Trophoblast cell (in vitro differentiated cells and primary cell): ENCODE measurements around the gene SAMD9.
A peak's percentile ranks its signal among the peaks of the same experiment; 100 is the strongest.
"Not testable (repeated sequence)": the region's sequence is repeated elsewhere in the genome, so short reads cannot be mapped to it uniquely, and the experiment has no call there.

Experiments used
- DNase-seq, 2 donors: peaks; one replicate each; pipeline ENCODE4 v3.0.0-alpha.2; 2016
- H2AFZ ChIP-seq: 2 replicates; pipeline ENCODE4 v1.6.1; 2013; ENCODE audit warnings: low read length, moderate library complexity, mild to moderate bottlenecking; ENCODE audit not compliant: insufficient read depth, poor library complexity
- H2AK5ac ChIP-seq: 2 replicates; pipeline ENCODE4 v1.6.1; 2013; ENCODE audit warnings: mild to moderate bottlenecking, low read length
- H2BK120ac ChIP-seq: 2 replicates; pipeline ENCODE4 v1.6.1; 2013; ENCODE audit warnings: low read length, mild to moderate bottlenecking, moderate library complexity; ENCODE audit not compliant: insufficient read depth, poor library complexity
- H2BK12ac ChIP-seq: 2 replicates; pipeline ENCODE4 v1.6.1; 2013; ENCODE audit warnings: mild to moderate bottlenecking, low read length, moderate library complexity
- H2BK5ac ChIP-seq: 2 replicates; pipeline ENCODE4 v1.6.1; 2013; ENCODE audit warnings: low read length, low read depth, moderate library complexity, mild to moderate bottlenecking; ENCODE audit not compliant: poor library complexity
- H3K14ac ChIP-seq: 2 replicates; pipeline ENCODE4 v1.6.1; 2013; ENCODE audit warnings: mild to moderate bottlenecking, low read length
- H3K18ac ChIP-seq: 2 replicates; pipeline ENCODE4 v1.6.1; 2013; ENCODE audit warnings: mild to moderate bottlenecking, low read length
- H3K23ac ChIP-seq: 2 replicates; pipeline ENCODE4 v1.6.1; 2013; ENCODE audit warnings: low read length
- H3K27ac ChIP-seq: 2 replicates; pipeline ENCODE4 v1.5.1; 2013; ENCODE audit warnings: low read depth, mild to moderate bottlenecking, inconsistent platforms, low read length, moderate library complexity
- H3K27me3 ChIP-seq: 2 replicates; pipeline ENCODE4 v1.6.1; 2013; ENCODE audit warnings: inconsistent platforms, mild to moderate bottlenecking, low read length, moderate library complexity; ENCODE audit not compliant: insufficient read depth
- H3K36me3 ChIP-seq, 2 experiments: 1 replicate in 1 of 2; 2 replicates in 1 of 2; pipeline ENCODE4 v1.6.1; 2013; ENCODE audit warnings: low read length in 2 of 2, mild to moderate bottlenecking in 2 of 2, moderate library complexity in 1 of 2; ENCODE audit not compliant: insufficient read depth in 2 of 2, control insufficient read depth in 1 of 2
- H3K4ac ChIP-seq: 2 replicates; pipeline ENCODE4 v1.6.1; 2013; ENCODE audit warnings: low read depth, mild to moderate bottlenecking, low read length, moderate library complexity
- H3K4me1 ChIP-seq, 2 experiments: 1 replicate in 1 of 2; 2 replicates in 1 of 2; pipeline ENCODE4 v1.6.1; 2013; ENCODE audit warnings: low read length in 2 of 2, mild to moderate bottlenecking in 2 of 2, moderate library complexity in 1 of 2; ENCODE audit not compliant: insufficient read depth in 2 of 2, control insufficient read depth in 1 of 2
- H3K4me2 ChIP-seq: 2 replicates; pipeline ENCODE4 v1.6.1; 2013; ENCODE audit warnings: inconsistent platforms, mild to moderate bottlenecking, low read length, moderate library complexity
- H3K4me3 ChIP-seq: 2 replicates; pipeline ENCODE4 v1.5.1; 2013; ENCODE audit warnings: mild to moderate bottlenecking, low read depth, low read length, inconsistent platforms
- H3K79me1 ChIP-seq: one replicate; pipeline ENCODE4 v1.6.1; 2013; ENCODE audit warnings: low read length
- H3K79me2 ChIP-seq: 2 replicates; pipeline ENCODE4 v1.6.1; 2013; ENCODE audit warnings: low read length, mild to moderate bottlenecking; ENCODE audit not compliant: control insufficient read depth, insufficient read depth, poor library complexity
- H3K9ac ChIP-seq: 2 replicates; pipeline ENCODE4 v1.6.1; 2013; ENCODE audit warnings: mild to moderate bottlenecking, low read length
- H3K9me3 ChIP-seq: 2 replicates; pipeline ENCODE4 v1.6.1; 2013; ENCODE audit warnings: low read depth, mild to moderate bottlenecking, control low read depth, inconsistent platforms, low read length; ENCODE audit not compliant: insufficient read depth
- H4K12ac ChIP-seq: 2 replicates; pipeline ENCODE4 v1.6.1; 2013; ENCODE audit warnings: low read depth, mild to moderate bottlenecking, low read length, moderate library complexity
- H4K8ac ChIP-seq: 2 replicates; pipeline ENCODE4 v1.6.1; 2013; ENCODE audit warnings: low read depth, mild to moderate bottlenecking, low read length, moderate library complexity
- H4K91ac ChIP-seq: one replicate; pipeline ENCODE4 v1.6.1; 2013; ENCODE audit warnings: low read depth, mild to moderate bottlenecking, low read length, moderate library complexity
- WGBS: extraction: QIAGEN DNeasy Blood & Tissue Kit; methylation state at CpG from one replicate; pipeline ENCODE4 v1.1.7; 2013; ENCODE audit warnings: missing lambda C conversion rate; ENCODE audit not compliant: insufficient read length, insufficient coverage; ENCODE audit errors: extremely low coverage; 5-methylcytosine and 5-hydroxymethylcytosine counted together

Gene SAMD9

DNA sequence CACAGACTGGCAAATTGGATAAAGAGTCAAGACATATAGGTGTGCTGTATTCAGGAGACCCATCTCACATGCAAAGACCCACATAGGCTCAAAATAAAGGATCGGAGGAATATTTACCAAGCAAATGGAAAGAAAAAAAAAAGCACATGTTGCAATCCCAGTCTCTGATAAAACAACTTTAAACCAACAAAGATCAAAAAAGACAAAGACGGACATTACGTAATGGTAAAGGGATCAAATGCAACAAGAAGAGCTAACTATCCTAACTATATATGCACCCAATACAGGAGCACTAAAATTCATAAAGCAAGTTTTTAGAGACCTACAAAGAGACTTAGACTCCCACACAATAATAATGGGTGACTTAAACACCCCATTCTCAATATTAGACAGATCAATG is 5.8 kb upstream of the SAMD9 start:
- not testable (repeated sequence) for H4K91ac ChIP-seq, H2AFZ ChIP-seq, H4K8ac ChIP-seq, H3K9ac ChIP-seq, H2AK5ac ChIP-seq, H2BK12ac ChIP-seq, H3K27me3 ChIP-seq, H3K23ac ChIP-seq, H3K27ac ChIP-seq, H3K4me1 ChIP-seq, H3K79me1 ChIP-seq, H4K12ac ChIP-seq, DNase-seq, H3K14ac ChIP-seq, H3K79me2 ChIP-seq, H3K4me3 ChIP-seq, H3K9me3 ChIP-seq, H3K18ac ChIP-seq, H3K4me2 ChIP-seq, H2BK5ac ChIP-seq, H2BK120ac ChIP-seq, H3K36me3 ChIP-seq, H3K4ac ChIP-seq
- WGBS = no CpG with 5 or more reads among the region's 3 CpGs

DNA sequence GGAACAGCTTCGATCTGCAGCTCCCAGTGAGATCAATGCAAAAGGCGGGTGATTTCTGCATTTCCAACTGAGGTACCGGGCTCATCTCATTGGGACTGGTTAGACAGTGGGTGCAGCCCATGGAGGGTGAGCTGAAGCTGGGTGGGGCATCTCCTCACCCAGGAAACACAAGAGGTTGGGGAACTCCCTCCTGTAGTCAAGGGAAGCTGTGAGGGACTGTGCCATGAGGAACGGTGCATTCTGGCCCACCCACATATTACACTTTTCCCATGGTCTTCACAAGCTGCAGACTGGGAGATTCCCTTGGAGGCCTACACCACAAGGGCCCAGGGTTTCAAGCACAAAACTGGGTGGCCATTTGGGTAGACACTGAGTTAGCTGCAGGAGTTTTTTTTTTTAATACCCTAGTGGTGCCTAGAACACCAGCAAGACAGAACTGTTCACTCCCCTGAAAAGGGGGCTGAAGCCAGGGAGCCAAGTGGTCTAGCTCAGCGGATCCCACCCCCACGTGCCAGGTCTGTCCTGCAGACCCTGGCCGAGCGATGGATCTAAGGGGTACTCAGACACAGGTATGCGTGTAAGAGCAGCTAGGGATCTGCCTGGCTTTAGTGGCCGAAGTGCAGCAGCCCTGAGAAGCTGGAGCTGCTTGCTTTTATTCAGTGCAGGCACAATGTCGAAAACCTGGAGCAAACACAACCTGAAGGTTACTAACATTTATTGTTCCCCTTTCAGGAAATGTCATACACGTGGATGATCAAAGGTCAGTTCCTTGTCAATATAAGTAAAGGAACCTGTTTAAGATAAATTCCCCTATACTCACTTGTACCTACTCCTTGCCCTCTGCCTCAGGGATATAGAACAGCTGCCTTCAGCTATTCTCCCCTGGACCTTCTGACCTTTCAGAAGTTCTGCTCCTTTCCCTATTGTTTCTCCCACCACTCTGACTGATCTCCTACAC is 3.1 kb upstream of the SAMD9 start:
- no peak for DNase-seq
- H3K4me1 ChIP-seq = no peaks in the 10 kb centered on the region
- no peaks in the 10 kb centered on the region for H3K36me3 ChIP-seq
- no peaks in the 10 kb centered on the region for H3K79me2 ChIP-seq
- no CpG with 5 or more reads among the region's 12 CpGs for WGBS
- no peak overlapping the region for H3K18ac ChIP-seq
- H2BK5ac ChIP-seq = no peak overlapping the region
- H2BK120ac ChIP-seq = no peak overlapping the region
- H3K23ac ChIP-seq = no peak overlapping the region
- no peak overlapping the region for H2BK12ac ChIP-seq
- no peak overlapping the region for H2AK5ac ChIP-seq
- no peak overlapping the region for H3K4ac ChIP-seq
- H3K79me1 ChIP-seq = no peaks in the 10 kb centered on the region
- H4K8ac ChIP-seq = no peak overlapping the region
- no peaks in the 10 kb centered on the region for H3K9me3 ChIP-seq
- H3K9ac ChIP-seq = no peak overlapping the region
- H3K27ac ChIP-seq = no peak overlapping the region
- H4K91ac ChIP-seq = no peak overlapping the region
- H3K4me3 ChIP-seq = no peak overlapping the region
- H4K12ac ChIP-seq = no peak overlapping the region
- no peak overlapping the region for H3K4me2 ChIP-seq
- H3K27me3 ChIP-seq = no peaks in the 10 kb centered on the region
- no peak overlapping the region for H2AFZ ChIP-seq
- no peak overlapping the region for H3K14ac ChIP-seq

DNA sequence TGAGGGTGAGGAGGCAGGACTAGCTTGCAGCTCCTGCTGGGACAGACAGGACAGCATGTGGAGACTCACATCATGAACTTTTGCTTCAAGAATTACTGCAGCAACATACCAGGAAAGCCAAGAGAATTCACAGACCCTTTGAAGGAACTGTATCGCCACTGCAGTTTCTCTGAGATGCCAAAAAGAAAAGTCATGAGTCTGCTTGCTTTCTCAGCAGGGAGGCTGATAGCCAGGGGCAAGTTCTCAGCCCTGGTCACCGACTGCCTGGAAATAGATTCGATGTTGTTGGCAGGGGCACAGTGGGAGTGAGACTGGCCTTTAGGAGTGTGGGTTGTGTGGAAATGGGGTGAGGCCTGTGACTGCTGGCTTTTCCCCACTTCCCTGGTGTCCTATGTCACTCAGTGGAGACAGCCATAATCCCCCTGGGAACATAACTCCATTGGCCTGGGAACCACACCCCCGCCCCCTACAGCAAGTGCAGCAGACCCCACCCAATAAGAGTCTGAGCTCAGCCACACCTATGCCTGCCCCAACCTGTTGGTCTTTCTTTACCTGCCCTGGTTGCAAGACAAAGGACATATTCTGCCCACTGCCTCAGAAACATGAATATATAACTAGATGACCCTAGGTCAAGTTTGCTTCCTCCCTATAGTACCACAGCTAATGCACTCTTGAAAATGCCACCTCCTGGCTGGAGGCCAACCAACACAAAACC is 1.6 kb upstream of the SAMD9 start:
- no peaks in the 10 kb centered on the region for H3K79me2 ChIP-seq
- no peak overlapping the region for H3K27ac ChIP-seq
- no peak overlapping the region for H4K12ac ChIP-seq
- H2AK5ac ChIP-seq = no peak overlapping the region
- no peak overlapping the region for H2BK12ac ChIP-seq
- no peak overlapping the region for H3K14ac ChIP-seq
- no peak overlapping the region for H3K9ac ChIP-seq
- H2BK120ac ChIP-seq = no peak overlapping the region
- H3K18ac ChIP-seq = no peak overlapping the region
- no peaks in the 10 kb centered on the region for H3K4me1 ChIP-seq
- H4K8ac ChIP-seq = no peak overlapping the region
- H3K79me1 ChIP-seq = no peaks in the 10 kb centered on the region
- no peak overlapping the region for H2AFZ ChIP-seq
- DNase-seq = peak; percentile 59 to 80
- H3K4me3 ChIP-seq = no peak overlapping the region
- H3K4ac ChIP-seq = no peak overlapping the region
- no peaks in the 10 kb centered on the region for H3K36me3 ChIP-seq
- H3K9me3 ChIP-seq = no peaks in the 10 kb centered on the region
- no peak overlapping the region for H2BK5ac ChIP-seq
- no CpG with 5 or more reads among the region's 4 CpGs for WGBS
- H3K23ac ChIP-seq = no peak overlapping the region
- H3K27me3 ChIP-seq = no peaks in the 10 kb centered on the region
- no peak overlapping the region for H4K91ac ChIP-seq
- no peak overlapping the region for H3K4me2 ChIP-seq

DNA sequence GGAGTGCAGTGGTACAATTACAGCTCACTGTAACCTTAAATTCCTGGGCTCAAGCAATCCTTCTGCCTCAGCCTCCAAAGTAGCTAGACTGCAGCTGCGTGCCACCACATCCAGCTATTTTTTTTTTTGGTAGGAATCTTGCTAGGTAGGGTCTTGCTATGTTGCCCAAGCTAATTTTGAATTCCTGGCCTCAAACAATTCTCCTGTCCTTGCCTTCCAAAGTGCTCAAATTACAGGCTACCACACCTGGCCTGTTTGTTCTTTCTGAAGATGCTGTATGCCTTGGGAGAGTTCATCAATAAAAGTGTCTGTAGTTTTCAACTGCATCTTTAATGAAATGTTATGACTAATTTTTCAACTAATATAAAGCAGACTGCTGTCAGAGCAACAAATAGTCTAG is 452 bp downstream of the SAMD9 start:
- H2BK12ac ChIP-seq = no peak overlapping the region
- WGBS = no CpG with 5 or more reads among the region's 1 CpG

More for the DNA sequence above, 452 bp downstream of the SAMD9 start:
- H3K27me3 ChIP-seq = no peaks in the 10 kb centered on the region
- H2BK120ac ChIP-seq = no peak overlapping the region
- no peak overlapping the region for H3K4me2 ChIP-seq
- no peak overlapping the region for H2AK5ac ChIP-seq
- no peak overlapping the region for H3K4ac ChIP-seq
- H2AFZ ChIP-seq = no peak overlapping the region
- no peak overlapping the region for H3K27ac ChIP-seq
- H3K36me3 ChIP-seq = no peaks in the 10 kb centered on the region
- H3K23ac ChIP-seq = no peak overlapping the region
- H3K4me3 ChIP-seq = no peak overlapping the region
- H3K79me2 ChIP-seq = no peaks in the 10 kb centered on the region
- H4K12ac ChIP-seq = no peak overlapping the region
- H3K9me3 ChIP-seq = no peaks in the 10 kb centered on the region
- no peak overlapping the region for H3K9ac ChIP-seq
- DNase-seq = peak; percentile 25 to 77
- H3K79me1 ChIP-seq = no peaks in the 10 kb centered on the region
- H3K4me1 ChIP-seq = no peaks in the 10 kb centered on the region
- H4K91ac ChIP-seq = no peak overlapping the region
- H3K14ac ChIP-seq = no peak overlapping the region
- no peak overlapping the region for H3K18ac ChIP-seq
- no peak overlapping the region for H4K8ac ChIP-seq
- H2BK5ac ChIP-seq = no peak overlapping the region
